Measurements from ENCODE around the gene TMEM95. TPM values are rescaled to one million over a fixed set of nuclear protein-coding genes. Genes with fewer than 3 reads are reported as not detected.
A peak's percentile ranks its signal among the peaks of the same experiment; 100 is the strongest.

Gene TMEM95, protein sequence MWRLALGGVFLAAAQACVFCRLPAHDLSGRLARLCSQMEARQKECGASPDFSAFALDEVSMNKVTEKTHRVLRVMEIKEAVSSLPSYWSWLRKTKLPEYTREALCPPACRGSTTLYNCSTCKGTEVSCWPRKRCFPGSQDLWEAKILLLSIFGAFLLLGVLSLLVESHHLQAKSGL
- not detected in 2 replicates for total RNA-seq
- polyA plus RNA-seq (2012) = 0.06 TPM

DNA sequence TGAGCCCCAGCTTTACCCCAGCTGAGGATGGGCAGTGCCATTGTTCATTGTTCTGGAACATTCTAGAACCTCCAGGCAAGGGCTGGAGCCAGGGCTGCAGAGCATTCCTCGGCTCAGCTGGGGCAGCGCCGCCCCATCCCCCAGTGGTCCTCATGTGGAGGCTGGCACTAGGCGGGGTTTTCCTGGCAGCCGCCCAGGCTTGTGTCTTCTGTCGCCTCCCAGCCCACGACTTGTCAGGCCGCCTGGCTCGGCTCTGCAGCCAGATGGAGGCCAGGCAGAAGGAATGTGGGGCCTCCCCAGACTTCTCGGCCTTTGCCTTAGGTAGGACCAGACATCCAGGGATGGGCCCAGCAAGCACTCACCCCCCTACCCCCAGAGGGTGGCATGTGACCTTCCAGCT, at the start of gene TMEM95:
Gene TMEM95 (plus strand): TSS at position 104 of the 400 bp plus-strand sequence. CDS start 49 bp downstream, at position 153.
- peak; percentile 70 for DNase-seq (ENCODE audit: low read depth)

DNA sequence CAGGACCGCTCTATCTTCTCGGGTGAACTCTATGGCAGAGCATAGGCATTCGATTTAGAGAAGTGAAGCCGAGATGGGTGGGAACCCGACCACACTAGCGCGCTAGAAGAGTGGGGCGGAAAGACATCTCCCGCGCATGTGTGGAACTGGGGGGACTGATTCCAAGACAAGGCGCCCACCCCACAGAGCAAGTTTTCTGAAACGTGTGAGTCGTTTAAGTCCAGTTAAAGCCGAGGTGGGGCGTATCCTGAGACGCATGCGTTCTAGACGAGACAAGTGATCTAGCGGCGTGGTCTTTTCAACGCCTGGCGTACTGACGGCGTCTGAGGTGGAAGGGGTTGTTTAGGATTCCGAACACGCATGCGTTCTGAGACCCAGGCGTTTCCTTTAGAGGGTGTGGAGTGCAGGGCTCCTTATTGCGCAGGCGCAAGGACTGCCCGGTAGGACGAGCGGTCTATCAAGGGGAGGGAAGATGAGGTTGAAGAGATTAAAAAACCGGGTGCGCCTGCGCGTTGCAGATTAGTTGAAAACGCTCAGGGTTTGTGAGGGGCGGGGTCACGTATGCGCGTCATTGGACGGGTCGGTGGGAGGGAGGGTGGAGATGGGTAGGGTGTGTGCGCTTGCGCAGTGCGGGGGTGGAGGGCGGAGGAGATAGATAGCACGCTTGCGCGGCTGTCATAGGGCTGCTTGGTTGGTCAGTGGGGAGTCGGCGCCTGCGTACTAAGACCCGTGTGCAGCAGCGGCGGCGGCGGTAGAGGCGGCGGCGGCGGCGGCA, 47.9 kb upstream of the TMEM95 start, which contains the start of gene EIF5A:
Gene EIF5A (plus strand): TSS at position 718 of the 775 bp plus-strand sequence. CDS start 2,008 bp downstream, outside the sequence.
- DNase-seq (ENCODE audit: low read depth) = peak; percentile 100

DNA sequence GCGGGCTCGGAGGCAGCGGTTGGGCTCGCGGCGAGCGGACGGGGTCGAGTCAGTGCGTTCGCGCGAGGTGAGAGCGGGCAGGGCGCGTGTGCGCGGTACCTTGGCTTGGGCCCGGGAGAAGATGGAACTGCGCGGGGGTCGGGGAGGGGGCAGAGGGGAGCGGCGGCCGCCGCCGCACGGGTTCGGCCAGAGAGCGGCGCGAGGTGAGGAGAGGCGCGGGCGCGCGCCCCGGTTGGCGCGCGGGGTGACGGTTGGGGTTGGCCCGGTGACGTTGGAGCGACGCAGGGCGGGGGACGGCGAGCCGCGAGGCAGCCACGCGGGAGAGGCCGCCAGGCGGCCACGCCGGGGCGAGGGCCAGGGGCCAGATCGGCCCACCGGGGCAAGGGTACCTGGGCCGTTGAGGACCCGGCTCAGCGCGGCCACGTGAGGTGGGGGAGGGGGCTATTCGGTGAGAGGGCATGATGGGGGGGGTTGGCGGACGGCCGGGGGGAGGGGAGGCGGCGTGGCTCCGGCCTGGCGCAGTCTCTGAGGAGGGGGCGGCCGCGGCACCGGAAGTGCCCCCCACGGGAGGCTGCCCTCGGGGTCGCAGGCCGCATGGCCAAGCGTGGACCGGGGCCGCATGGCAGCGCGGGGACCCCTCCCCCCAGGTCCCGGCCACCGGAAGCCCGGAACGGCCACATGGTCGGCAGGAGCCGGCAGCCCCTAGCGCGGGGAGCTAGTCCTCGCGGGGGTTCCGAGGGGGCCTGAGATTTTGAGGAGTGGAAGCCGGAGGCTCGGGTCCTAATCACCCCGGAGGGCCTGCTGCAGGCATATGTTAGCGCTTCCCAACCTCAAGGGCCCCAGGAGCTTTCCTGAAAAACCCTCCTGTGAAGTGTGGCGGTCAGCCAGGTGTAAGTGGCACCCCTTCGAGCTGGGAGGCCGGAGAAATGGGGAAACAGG, 47.0 kb upstream of the TMEM95 start:
- DNase-seq (ENCODE audit: low read depth) = peak; percentile 27

DNA sequence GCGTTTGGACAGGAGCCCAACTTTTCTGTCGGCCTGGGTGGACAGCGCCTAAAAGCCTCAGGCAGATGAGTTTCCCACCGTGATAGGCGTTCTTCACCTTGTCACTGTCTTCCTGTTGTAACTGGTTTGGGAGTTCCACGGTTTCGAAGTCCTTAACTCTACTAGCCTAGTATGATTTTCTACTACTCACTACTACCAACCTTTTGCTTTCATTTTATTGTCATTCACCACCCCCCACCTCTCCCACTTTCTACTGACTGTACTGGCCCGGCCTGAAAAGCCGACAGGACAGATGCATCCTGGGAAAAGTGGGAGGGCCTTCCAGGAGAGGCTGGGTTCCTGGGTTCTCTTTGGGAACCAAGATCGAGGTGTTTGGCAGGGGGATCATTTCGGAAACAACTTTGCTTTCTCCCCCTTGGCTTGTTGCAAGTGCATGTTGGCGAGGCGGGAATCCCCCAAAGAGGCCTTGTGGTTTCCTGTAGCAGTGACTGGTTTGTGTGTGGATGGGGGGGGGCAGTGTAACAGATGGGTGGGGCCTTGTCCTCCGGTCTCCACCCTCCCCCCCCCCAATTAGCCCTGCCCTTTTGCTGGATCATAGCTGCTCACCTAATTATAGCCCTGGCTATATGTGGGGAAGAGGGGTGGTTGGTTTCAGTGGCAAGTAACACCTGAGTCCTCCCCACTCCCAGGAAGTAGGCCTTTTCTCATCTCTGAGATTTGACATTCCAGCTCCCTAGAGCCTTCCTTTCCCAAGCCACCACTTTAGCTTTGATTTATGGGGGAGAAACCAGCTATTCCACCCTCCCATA, 46.1 kb upstream of the TMEM95 start:
- DNase-seq (ENCODE audit: low read depth) = peak; percentile 88

DNA sequence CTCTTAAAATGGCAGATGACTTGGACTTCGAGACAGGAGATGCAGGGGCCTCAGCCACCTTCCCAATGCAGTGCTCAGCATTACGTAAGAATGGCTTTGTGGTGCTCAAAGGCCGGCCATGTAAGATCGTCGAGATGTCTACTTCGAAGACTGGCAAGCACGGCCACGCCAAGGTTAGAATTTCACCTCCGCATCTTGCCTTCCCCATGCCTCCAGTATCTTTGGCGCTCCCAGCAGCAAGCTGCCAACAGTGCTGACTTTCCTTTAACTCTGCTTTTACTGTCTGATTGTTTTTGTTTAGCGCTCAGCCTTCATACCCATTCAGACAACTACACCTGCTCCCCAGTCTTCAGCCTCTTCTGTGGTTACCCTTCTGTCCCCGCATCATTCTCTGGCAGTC, 45.3 kb upstream of the TMEM95 start:
- DNase-seq (ENCODE audit: low read depth) = no peak

DNA sequence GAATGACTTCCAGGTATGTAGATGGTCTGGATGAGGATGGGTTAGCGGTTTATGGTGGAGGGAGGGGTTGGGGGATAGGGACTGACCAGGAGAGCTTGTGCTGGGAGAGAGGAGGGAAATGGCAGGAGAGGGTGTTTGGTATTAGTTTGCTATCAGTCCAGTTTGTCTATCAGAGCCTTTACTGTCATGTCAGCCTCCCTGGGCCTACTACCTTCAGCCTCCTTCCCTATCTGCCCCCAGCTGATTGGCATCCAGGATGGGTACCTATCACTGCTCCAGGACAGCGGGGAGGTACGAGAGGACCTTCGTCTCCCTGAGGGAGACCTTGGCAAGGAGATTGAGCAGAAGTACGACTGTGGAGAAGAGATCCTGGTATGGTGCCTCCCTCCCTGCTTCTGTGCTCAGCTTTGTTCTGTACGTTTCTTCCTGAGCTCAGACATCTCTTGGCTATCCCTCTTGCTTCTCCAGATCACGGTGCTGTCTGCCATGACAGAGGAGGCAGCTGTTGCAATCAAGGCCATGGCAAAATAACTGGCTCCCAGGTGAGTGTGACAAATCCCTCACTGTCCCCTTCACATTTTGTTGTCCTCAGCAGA, 43.7 kb upstream of the TMEM95 start:
- DNase-seq (ENCODE audit: low read depth) = no peak

DNA sequence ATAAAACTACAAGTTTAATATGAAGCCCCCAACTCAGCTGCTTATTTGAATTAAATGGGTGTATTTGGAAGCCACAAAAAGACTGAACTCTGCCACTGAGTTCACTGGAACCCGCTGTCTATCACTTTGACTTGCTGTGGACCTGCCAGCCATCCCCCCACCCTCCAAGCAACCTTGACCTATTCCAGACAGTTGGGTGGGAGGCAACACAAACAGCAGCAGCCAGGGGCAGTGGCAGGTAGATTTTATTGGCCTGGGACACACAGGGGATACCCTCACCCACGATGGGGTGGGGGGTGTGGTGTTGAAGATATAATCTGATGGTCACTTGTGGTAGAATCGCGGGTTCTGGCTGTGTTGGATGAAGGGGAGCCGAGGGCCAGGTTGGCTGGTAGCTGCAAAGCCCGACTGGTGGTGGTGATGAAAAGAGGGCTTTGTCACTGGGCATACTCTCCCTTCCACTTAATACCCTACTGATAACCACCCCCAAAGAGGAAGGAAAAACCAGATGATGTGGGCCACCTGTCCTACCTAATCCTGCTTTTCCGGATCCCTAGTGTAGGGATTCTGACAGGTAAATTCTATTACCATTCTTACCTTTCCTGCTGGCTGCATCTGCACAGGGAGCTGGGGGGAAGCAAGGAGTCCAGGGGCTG, 42.4 kb upstream of the TMEM95 start:
- DNase-seq (ENCODE audit: low read depth) = no peak

DNA sequence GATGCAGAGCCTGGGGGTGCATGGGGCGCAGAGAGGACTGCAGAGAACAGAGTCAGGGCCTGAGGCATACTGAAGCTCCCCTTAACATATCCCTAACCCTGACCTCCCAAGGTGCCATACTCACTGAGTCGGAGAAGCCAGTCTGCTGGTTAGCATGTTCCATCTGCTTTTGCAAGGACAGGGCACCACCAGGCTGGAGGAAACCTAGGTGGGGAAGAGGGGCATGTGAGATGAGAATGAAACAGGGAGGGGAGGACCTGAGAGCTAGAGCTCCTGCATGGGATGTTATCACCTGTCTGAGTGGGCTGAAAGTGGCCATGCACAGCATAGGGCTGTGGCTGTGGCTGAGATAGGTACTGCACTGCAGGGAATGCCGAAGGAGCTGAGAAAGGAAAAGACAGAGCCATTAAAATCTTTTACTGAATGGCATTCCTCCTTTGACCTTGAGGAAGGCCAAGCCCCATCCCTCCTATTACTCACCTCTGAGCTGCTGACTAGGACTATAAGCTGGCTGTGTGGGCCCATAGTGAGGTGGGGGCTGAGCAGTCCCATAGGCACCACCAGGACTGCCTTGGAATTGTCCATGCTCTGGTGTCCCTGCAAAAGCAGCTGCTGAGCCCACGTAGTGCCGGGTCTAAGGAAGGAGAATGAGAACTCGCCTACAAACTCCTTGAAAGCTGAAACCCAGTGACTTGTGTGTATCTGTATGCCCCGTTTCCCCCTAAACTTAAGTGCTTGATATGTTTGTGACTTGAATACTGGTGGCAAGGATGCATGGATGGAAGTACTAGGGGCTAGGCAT, 41.7 kb upstream of the TMEM95 start:
- no peak for DNase-seq (ENCODE audit: low read depth)

DNA sequence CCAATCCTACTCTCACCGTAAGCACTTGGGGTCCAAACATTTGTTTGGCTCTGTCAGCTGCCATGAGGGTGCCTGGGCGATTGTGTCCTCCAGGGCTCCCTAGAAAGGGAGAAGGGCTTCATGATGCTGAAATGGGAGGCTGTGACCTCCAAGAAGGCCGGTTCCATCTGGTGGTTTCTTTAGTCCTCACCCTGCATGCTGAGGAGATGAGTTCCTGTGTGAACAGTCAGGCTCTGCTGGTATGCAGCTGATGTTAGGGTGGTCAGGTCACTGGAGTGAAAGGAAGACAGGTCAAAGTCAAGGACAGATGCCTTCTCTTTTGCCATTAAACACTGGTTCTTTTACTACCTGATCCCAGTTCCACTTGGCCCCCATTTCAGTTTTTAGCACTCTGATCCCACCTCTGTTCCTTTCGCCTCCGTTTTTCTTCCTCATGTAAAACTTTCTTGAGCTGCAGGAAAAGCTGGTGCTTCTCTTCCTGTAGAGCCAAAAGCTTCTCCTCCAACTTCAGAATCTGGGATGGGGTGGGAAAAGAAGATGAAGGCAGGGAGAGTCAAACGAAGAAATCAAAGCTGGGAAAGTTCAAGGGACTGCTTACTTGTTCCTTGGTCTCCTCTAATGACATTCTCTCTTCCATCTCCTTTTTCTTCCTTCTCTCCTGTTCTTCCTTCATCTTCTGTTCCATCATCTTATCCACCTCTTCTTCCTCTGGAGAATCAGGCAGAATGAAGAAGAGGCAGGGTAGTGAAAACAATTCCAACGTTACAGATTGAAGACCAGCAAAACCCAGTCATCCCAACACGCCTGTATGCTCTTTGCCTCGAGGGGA, 40.9 kb upstream of the TMEM95 start:
- DNase-seq (ENCODE audit: low read depth) = no peak

DNA sequence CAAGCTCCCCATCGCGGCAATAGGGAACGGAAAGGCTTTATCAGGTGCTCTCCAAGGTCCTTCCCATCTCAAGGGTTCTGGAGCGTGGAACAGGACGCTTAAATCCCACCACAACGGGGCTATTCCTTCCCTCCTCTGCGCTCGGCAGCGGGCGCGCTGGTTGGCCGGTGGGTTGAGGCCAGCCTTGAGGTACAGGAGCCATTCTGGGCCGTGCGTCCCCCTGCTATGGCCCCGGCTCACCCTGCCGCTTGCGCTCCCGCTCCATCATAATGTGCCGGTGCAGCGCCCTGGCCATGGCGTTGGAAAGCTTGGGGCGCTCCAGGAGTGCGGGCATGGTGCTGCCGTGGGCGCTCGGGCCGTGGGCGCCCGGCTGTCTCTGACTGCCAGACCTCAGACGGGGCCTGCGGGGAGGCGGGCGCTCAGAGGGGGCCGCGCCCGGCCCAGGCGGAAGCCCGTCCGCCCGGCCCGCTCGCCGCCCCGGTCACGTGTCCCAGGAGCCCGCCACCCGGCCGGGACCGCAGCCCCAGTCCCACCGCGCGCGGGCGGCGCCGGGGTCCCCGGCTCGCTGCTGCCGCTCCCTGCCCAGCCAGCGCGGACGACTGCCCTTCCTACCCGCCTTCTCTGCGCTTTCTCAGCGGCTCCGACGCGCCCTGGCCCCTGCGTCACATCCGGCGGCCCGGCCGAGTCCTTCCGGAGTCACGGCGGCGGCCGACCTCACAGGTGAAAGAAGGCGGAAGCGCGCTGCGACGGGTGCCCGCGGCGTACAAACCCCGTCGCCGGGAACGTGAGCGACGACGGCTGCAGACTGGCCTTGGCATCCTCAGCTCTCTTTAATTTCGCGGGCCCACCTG, 40.0 kb upstream of the TMEM95 start, which contains the start of gene GPS2:
Gene GPS2 (minus strand): TSS at position 642 of the 851 bp plus-strand sequence. CDS start 308 bp downstream, at position 334.
- peak; percentile 84 for DNase-seq (ENCODE audit: low read depth)

DNA sequence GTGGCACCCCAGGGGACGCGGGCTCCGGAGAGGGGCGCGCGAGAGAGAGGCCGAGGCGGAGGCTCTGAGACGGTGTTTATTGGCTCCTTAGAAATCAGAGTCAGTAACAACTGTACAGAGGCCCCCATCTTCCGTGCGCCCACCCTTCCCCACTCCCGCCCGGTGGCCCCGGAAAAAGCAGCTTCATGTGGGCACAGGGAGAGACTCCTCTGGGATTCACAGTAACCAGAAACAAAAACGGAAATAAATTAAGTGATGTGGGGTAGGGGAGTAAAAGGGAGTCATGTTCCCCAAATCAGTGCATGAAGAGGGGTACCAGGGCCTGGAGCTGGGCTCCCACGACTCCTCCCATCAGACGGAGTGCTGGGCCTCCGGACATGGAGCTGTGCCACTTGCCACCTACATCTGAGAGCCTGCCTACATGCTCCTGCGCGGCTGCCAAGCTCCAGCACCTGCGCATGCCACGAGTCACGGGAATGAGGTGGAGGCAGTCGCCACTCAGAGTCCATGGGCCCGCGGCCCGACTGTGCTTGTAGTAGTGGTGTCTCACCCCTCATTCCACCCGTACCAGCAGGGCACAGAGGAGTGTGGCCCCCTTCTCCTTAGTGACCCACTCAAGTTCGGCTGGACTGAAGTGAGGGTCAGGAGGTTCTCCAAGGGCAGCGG, 39.3 kb upstream of the TMEM95 start:
- DNase-seq (ENCODE audit: low read depth) = no peak

DNA sequence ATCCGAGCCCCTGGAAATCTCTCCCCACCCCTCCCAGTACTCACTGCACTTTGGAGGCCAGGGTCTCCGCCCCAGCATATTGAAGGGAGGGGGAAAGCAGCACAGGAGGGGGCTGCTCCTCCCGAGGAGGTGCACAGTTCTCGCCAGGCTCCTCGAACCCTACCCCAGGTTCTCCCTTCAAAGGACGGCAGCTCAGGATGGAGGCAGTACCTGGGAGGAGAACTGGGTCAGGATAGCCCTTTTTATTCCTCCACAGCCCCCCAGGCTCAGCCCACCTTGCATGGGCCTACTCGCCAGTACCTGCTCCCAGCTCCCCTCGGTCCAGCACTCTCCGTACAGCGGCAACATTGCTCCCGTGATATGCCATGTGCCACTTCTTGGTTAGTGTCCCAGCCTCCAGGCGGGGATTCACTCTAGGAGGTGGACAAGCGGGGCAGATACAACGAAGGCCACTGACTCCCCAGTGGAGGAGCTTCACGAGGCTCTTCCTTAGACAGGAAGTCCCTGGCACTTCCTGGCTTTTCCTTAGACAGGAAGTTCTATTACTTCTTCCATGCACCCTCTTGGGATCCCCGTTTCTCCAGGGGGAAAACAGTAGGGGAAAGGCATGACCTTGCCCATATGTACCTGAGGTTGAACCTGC, 37.7 kb upstream of the TMEM95 start:
- no peak for DNase-seq (ENCODE audit: low read depth)

DNA sequence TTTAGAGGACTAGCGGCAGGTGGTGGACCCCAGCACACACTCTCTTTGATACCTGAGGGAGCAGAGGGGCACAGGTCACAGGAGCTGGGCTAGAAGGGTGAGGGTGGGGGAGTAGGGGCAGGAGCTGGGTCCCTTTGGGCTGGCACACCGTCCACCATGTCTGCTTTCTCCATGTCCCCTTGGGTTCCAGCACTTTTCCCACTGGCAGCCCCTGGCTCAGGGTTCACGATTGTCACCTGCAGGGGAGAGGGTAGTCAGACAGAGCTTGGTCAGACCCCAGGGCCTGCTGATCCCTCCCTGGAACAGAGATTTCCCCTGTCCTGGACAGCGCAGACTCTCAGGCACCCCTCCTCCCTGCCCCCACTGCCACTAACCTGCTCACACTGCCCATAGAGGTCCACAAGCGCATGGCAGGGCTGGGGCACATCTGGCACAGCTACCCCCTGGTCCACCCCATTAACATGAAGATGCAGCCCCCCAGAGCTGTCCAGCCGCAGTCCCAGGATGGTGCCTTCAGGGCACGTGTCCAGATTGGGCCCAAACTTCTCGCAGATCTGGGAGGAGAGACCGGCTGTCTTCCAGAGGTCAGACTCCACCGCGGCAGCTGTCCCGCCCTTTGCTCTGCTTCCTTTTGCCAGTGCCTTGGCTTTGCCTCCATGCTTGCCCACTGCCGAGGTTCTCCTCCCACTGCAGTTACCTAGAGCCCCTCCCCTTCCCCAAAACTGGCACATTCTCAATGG, 36.7 kb upstream of the TMEM95 start:
- DNase-seq (ENCODE audit: low read depth) = no peak

DNA sequence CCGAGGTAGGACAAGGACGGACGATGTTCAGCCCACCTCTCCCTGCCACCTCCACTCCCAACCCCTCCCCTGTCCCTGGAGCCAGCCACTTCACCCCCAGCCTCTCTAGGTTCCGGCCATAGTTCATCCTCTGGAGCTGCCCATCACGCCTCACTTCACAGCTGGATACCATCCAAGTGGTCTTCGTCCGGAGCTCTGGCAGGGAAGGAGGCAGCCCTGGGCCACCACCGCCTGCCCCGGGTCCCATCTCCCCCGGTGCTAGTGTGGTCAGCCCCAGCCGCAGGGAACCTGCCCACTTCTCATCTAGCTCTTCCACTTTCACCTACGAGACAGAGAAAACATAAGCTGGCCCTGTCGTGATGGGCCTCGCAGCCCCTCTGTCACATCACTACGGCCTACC, 33.5 kb upstream of the TMEM95 start:
- no peak for DNase-seq (ENCODE audit: low read depth)

DNA sequence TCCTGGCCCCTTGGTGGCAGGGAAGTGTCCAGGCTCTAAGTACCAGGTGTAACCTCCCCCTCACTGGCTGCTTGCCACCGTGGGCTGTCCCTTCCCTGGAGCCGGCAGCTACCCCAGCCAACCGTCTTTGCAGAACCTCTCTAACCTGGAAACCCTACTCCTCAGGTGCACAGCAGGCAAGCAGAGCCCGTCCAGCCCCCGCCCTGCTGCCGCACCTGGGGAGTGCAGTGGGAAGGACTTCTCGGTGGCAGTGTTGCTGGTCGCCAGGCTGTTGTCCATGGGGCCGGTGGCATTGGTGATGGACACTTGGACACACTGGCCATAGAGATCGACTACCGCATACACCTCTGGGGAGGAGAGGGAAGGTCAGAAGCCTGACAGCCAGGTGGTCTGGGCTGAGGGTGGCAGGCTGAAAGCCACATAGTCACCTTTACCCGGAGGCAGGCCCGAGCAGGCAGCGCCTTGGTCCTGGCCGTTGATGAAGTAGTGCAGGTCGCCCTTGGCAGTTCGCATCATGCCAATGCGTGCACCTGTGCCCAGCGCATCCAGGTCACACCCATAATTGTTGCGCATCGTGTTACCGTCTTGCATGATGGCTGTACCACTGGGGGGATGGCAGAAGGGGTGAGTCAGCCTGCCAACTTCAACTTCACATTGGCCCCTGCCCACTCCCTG, 32.3 kb upstream of the TMEM95 start:
- DNase-seq (ENCODE audit: low read depth) = no peak

Measured in myocyte (in vitro differentiated cells).